Endothelial cell of umbilical vein (primary cell): ENCODE results near the gene SLC45A1. TPM values are rescaled to one million over a fixed set of nuclear protein-coding genes. Genes with fewer than 3 reads are reported as not detected.

Experiments used
- BruUV-seq: library from RNA; stranded (reverse); fragments of 400-500 nt; replicated peaks from 2 replicates; lab custom pipeline; 2021; lab: Mats Ljungman, UMichigan
- CTCF ChIA-PET: fragments of 300-600, 350-600 bp; sonication (Branson Sonifier 250); formaldehyde crosslinking; loops from one replicate; lab custom pipeline; 2021; ENCODE audit warnings: antibody characterized with exemption, inconsistent platforms; lab: Charles Lee
- POLR2A ChIA-PET: fragments of 300-600, 350-600 bp; sonication (Branson Sonifier 250); formaldehyde crosslinking; loops from one replicate; lab custom pipeline; 2021; ENCODE audit warnings: antibody characterized with exemption, inconsistent platforms; lab: Charles Lee
- DNase-seq: peaks from one replicate; pipeline ENCODE4 v3.0.0-alpha.2; 2011; ENCODE audit warnings: low read depth, low spot score
- FAIRE-seq: peaks from 2 replicates; lab custom pipeline; 2011; peaks lifted over from hg19 to GRCh38; lab: Jason Lieb, UNC
- H2AFZ ChIP-seq: 2 replicates; pipeline ENCODE4 v1.6.0; 2012; ENCODE audit warnings: low read depth, low read length, control low read depth, inconsistent platforms
- H3K27ac ChIP-seq: 2 replicates; pipeline ENCODE4 v1.5.1; 2011; ENCODE audit warnings: low read depth, mild to moderate bottlenecking, control low read depth, low read length, moderate library complexity; ENCODE audit not compliant: insufficient read depth
- H3K27me3 ChIP-seq, 2 experiments: 2 replicates each; pipeline versions ENCODE4 v1.6.0 to v1.6.1; 2011; ENCODE audit warnings: low read length in 2 of 2, mixed read lengths in 1 of 2; ENCODE audit not compliant: control insufficient read depth in 2 of 2, insufficient read depth in 2 of 2
- H3K36me3 ChIP-seq, 2 experiments: 2 replicates in 1 of 2; 3 replicates in 1 of 2; pipeline ENCODE4 v1.5.1; 2011; ENCODE audit warnings: low read length in 2 of 2, mild to moderate bottlenecking in 1 of 2, moderate library complexity in 1 of 2; ENCODE audit not compliant: control insufficient read depth in 2 of 2, insufficient read depth in 2 of 2; ENCODE audit errors: extremely low read depth in 1 of 2
- H3K4me1 ChIP-seq: 3 replicates; pipeline ENCODE4 v1.5.1; 2011; ENCODE audit warnings: mild to moderate bottlenecking, low read length; ENCODE audit not compliant: control insufficient read depth, insufficient read depth; ENCODE audit errors: extremely low read depth
- H3K4me2 ChIP-seq: 2 replicates; pipeline ENCODE4 v1.6.1; 2011; ENCODE audit warnings: low read length, control low read depth, mixed read lengths; ENCODE audit not compliant: insufficient read depth
- H3K4me3 ChIP-seq, 3 experiments: fragments of 200-600 bp in 1 of 3; sonication (generic), shearing (Covaris generic) in 1 of 3; replicated peaks in 1 of 3; 2 replicates each; pipeline ENCODE4 v1.5.1; 2011 to 2016; ENCODE audit warnings: control low read depth in 3 of 3, low read length in 3 of 3, mild to moderate bottlenecking in 2 of 3, inconsistent platforms in 1 of 3, low read depth in 1 of 3, moderate library complexity in 1 of 3; ENCODE audit not compliant: insufficient read depth in 1 of 3
- H3K79me2 ChIP-seq: 2 replicates; pipeline ENCODE4 v1.6.0; 2012; ENCODE audit warnings: low read length, inconsistent platforms; ENCODE audit not compliant: control insufficient read depth, insufficient read depth
- H3K9ac ChIP-seq: replicated peaks from 2 replicates; pipeline ENCODE3; 2011; ENCODE audit warnings: low read length, control low read depth; ENCODE audit not compliant: insufficient read depth; ENCODE audit errors: extremely low read depth
- H3K9me1 ChIP-seq: replicated peaks from 3 replicates; pipeline ENCODE4 v1.6.0; 2011; ENCODE audit warnings: mild to moderate bottlenecking, low read length; ENCODE audit not compliant: control insufficient read depth, insufficient read depth; ENCODE audit errors: extremely low read depth
- H3K9me3 ChIP-seq: replicated peaks from 2 replicates; pipeline ENCODE4 v1.5.1; 2012; ENCODE audit warnings: low read length, inconsistent platforms; ENCODE audit not compliant: control insufficient read depth, insufficient read depth
- H4K20me1 ChIP-seq: replicated peaks from 2 replicates; pipeline ENCODE3; 2011; ENCODE audit warnings: mild to moderate bottlenecking, low read length; ENCODE audit not compliant: control insufficient read depth, insufficient read depth; ENCODE audit errors: extremely low read depth
- EZH2 ChIP-seq: IDR thresholded peaks from 2 replicates; pipeline ENCODE4 v1.6.1; 2012; ENCODE audit warnings: borderline replicate concordance, low read depth, mild to moderate bottlenecking, moderate library complexity, low read length, inconsistent platforms; ENCODE audit not compliant: severe bottlenecking
- FOS ChIP-seq: IDR thresholded peaks from 2 replicates; pipeline ENCODE4 v1.6.1; 2011; ENCODE audit warnings: mild to moderate bottlenecking, low read length, moderate library complexity, borderline replicate concordance; ENCODE audit not compliant: insufficient read depth
- GATA2 ChIP-seq: IDR thresholded peaks from 2 replicates; pipeline ENCODE4 v1.7.0; 2011; ENCODE audit warnings: low read depth, mild to moderate bottlenecking, moderate library complexity, mixed read lengths, low read length; ENCODE audit not compliant: insufficient read length, insufficient read depth
- JUN ChIP-seq: IDR thresholded peaks from 2 replicates; pipeline ENCODE4 v1.6.1; 2011; ENCODE audit warnings: borderline replicate concordance, low read depth; ENCODE audit not compliant: insufficient read length, insufficient read depth
- MYC ChIP-seq: IDR thresholded peaks from one replicate; pipeline ENCODE4 v1.6.1; 2011; ENCODE audit warnings: mild to moderate bottlenecking, low read depth, low read length
- POLR2A ChIP-seq: IDR thresholded peaks from 2 replicates; pipeline ENCODE4 v1.6.1; 2012; ENCODE audit warnings: low read depth, mild to moderate bottlenecking, control low read depth, low read length
- POLR2AphosphoS5 ChIP-seq: IDR thresholded peaks from 2 replicates; pipeline ENCODE4 v1.6.1; 2012; ENCODE audit warnings: low read depth, mild to moderate bottlenecking, control low read depth, low read length, moderate library complexity; ENCODE audit not compliant: insufficient read depth
- dilution Hi-C: fragments of 300-500 bp; cut with MboI; formaldehyde crosslinking; loops from one replicate; pipeline ENCODE4 v1.15.0; 2019; ENCODE audit warnings: low sequenced_read_pairs; ENCODE audit not compliant: extremely low pct_ligation_motif_present
- intact Hi-C: fragments of 100-400 bp; cut with micrococcal nuclease; formaldehyde crosslinking; loops from one replicate; pipeline ENCODE4 v1.10.0; 2022
- polyA plus RNA-seq, 4 experiments: library from polyadenylated mRNA; depleted of rRNA in 3 of 4; stranded (reverse) in 3 of 4; unstranded in 1 of 4; fragments of >200 nt; gene quantifications; 2 replicates each; pipeline versions ENCODE4 v1.2.1 to v1.2.3, GENCODE V29; 2011 to 2012; ENCODE audit warnings: missing spikeins in 1 of 4
- total RNA-seq: library from RNA; stranded (reverse); gene quantifications from 2 replicates; pipeline ENCODE4 v1.2.3, GENCODE V29; 2021
- TF ChIP-seq, protein P1 (sequence below): IDR thresholded peaks from 2 replicates; pipeline ENCODE4 v1.6.1; 2011; ENCODE audit not compliant: insufficient read depth, insufficient read length
- TF ChIP-seq, protein P2 (sequence below), 2 donors: IDR thresholded peaks; 1 replicate in 1 of 2; 2 replicates in 1 of 2; pipeline ENCODE4 v1.5.1; 2011; ENCODE audit warnings: low read length in 2 of 2, mild to moderate bottlenecking in 2 of 2, moderate library complexity in 2 of 2, control low read depth in 1 of 2, inconsistent platforms in 1 of 2, low read depth in 1 of 2; ENCODE audit not compliant: insufficient read depth in 1 of 2; ENCODE audit errors: extremely low read depth in 1 of 2

SLC45A1 gene
- total and polyA plus RNA-seq, 2 donors (not counting 3 experiments of a cell fraction or from before 2014, with no cell fraction given), result 1.3 to 1.4 TPM

DNA sequence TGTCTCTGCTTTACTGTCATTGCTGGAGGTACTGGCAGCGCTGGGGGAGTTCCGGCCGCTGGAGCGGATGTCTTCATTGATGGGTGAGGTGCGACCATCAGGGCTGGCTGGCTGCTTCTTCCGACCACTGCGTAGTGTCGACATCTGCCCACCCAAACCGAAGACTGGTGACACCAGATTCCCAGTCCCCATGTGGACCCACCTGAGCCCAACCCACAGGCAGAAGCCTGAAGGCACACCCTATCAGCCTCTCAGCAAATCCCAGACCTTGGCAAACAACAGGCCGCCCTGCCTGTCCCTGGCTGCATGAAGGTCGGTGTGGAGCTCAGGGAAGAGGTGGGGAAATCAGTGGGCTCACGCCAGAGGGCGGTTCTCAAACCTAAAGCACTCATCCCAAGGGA lies 44.8 kb downstream of the SLC45A1 start:
- ChIA-PET POLR2A (no interaction called here), CTCF (interaction anchor here (1.3 kb wide), 1 partner anchor 9 kb away, joined by 4 read pairs; no protein-coding TSS in a partner anchor)
- no peaks in the 10 kb centered on the region for H3K27me3 ChIP-seq
- TF ChIP-seq POLR2AphosphoS5, result no peak
- no peak for TF ChIP-seq EZH2
- no peak for TF ChIP-seq MYC
- TF ChIP-seq POLR2A, result no peak
- TF ChIP-seq, protein P1, sequence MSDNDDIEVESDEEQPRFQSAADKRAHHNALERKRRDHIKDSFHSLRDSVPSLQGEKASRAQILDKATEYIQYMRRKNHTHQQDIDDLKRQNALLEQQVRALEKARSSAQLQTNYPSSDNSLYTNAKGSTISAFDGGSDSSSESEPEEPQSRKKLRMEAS, result no peak
- TF ChIP-seq JUN, result no peak
- no peak for TF ChIP-seq GATA2
- TF ChIP-seq, protein P2, sequence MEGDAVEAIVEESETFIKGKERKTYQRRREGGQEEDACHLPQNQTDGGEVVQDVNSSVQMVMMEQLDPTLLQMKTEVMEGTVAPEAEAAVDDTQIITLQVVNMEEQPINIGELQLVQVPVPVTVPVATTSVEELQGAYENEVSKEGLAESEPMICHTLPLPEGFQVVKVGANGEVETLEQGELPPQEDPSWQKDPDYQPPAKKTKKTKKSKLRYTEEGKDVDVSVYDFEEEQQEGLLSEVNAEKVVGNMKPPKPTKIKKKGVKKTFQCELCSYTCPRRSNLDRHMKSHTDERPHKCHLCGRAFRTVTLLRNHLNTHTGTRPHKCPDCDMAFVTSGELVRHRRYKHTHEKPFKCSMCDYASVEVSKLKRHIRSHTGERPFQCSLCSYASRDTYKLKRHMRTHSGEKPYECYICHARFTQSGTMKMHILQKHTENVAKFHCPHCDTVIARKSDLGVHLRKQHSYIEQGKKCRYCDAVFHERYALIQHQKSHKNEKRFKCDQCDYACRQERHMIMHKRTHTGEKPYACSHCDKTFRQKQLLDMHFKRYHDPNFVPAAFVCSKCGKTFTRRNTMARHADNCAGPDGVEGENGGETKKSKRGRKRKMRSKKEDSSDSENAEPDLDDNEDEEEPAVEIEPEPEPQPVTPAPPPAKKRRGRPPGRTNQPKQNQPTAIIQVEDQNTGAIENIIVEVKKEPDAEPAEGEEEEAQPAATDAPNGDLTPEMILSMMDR (IDR thresholded peaks at IDR 0.05; ENCODE audit: extremely low read depth in 1 of 2, insufficient read depth in 1 of 2, low read depth in 1 of 2, low read length in 2 of 2), result no peak
- no peak for TF ChIP-seq FOS
- no peak for FAIRE-seq
- no peak for DNase-seq
- peaks cover 10 to 66% of the 10 kb centered on the region in 2 experiments for H3K36me3 ChIP-seq
- intact Hi-C loops, result no loop called here
- dilution Hi-C loops, result no loop called here
- no peaks in the 10 kb centered on the region for H3K4me1 ChIP-seq
- peaks cover 3% of the 10 kb centered on the region for H3K79me2 ChIP-seq
- H4K20me1 ChIP-seq, result no peaks in the 10 kb centered on the region
- H3K27ac ChIP-seq, result no peak overlapping the region
- H3K4me3 ChIP-seq, result no peak overlapping the region
- H3K4me2 ChIP-seq, result no peak overlapping the region
- H2AFZ ChIP-seq, result no peak overlapping the region
- no peaks in the 10 kb centered on the region for H3K9me3 ChIP-seq
- no peaks in the 10 kb centered on the region for H3K9me1 ChIP-seq
- no peak overlapping the region for H3K9ac ChIP-seq
- no TSS peak for BruUV-seq
